Natural killer cell treated with Interleukin-12 subunit alpha and Interleukin-12 subunit beta and Interleukin-15 and Interleukin-18, amount 100 ng/mL, for 72 hours (primary cell): ENCODE data around the gene LRRC9. TPM values are rescaled to one million over a fixed set of nuclear protein-coding genes. Genes with fewer than 3 reads are reported as not detected.

Experiments used
- ATAC-seq, 2 donors: fragments of 150-1000 bp; cut with Tn5 transposase in 1 of 2; sonication (Bioruptor Pico), chemical (Tn5 transposase) in 1 of 2; 2 replicates each; pipeline ENCODE4 v1.10.0; 2021
- DNase-seq: peaks from one replicate; pipeline ENCODE4 v3.0.0; 2022; ENCODE audit warnings: low spot score
- H3K27ac Mint-ChIP-seq, 2 donors: 1 replicate in 1 of 2; 2 replicates in 1 of 2; pipeline ENCODE4 v1.8.0; 2022; ENCODE audit warnings: mixed read lengths in 2 of 2, mild to moderate bottlenecking in 1 of 2, moderate library complexity in 1 of 2
- H3K27me3 Mint-ChIP-seq, 2 donors: 1 replicate in 1 of 2; 2 replicates in 1 of 2; pipeline ENCODE4 v1.8.0; 2022; ENCODE audit warnings: mixed read lengths in 2 of 2
- H3K36me3 Mint-ChIP-seq: one replicate; pipeline ENCODE4 v1.8.0; 2022; ENCODE audit warnings: mixed read lengths
- H3K4me1 Mint-ChIP-seq, 2 donors: 1 replicate in 1 of 2; 2 replicates in 1 of 2; pipeline ENCODE4 v1.8.0; 2022; ENCODE audit warnings: low read depth in 2 of 2, mixed read lengths in 2 of 2, mild to moderate bottlenecking in 1 of 2
- H3K4me3 Mint-ChIP-seq: one replicate; pipeline ENCODE4 v1.8.0; 2022; ENCODE audit warnings: mixed read lengths
- H3K9me3 Mint-ChIP-seq: 2 replicates; pipeline ENCODE4 v1.8.0; 2022; ENCODE audit warnings: mixed read lengths
- total RNA-seq, 2 donors: library from RNA; stranded (reverse); gene quantifications; one replicate each; pipeline ENCODE4 v1.2.3, GENCODE V29; 2022

Gene LRRC9
- total RNA-seq = not detected

DNA sequence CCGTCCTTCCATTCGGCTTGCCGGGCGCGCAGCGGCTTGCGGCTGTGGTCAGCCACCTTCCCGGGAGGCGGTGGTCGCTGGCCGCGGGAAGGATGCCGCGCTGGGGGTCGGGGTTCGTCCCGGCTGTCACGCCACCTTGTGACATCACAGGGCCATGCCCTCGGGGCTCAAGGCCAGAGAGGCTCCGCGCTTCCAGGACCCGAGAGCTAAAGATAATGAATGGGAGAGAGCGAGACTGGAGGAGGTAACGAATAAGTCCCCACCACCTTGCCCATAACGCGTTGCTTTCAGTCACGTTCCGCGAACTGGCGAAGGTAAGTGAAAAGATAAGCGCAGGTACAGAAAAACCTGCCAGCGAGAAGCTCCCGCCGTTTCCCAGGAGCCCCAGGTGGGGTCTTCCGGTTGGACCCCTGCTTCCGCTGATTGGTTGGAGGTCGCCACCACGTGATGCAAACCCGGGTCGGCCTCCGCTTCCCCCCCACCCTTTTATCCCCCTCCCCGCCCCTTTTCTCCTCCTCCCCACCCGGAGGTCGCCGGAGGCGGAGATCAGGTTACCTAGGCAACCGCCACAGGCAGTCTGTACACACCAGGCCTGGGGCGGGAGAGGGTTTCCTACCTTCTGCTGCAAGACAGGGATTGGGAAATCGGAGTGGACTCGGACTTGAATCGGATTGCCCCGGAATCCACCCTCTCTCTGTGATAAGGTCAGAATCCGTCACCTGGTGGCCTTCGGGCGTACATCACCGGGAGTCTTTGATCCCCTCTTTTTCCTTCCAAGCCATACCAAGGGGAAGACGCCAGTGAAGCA is at the start of gene LRRC9:
LRRC9 (plus strand) TSS at position 575 of the 808 bp plus-strand sequence.
- H3K4me3 Mint-ChIP-seq = peak within 1 kb of the TSS; percentile 52
- no peak within 1 kb of the TSS for H3K27ac Mint-ChIP-seq
- peaks cover 41 to 56% of the 10 kb centered on the region in 2 donors for H3K27me3 Mint-ChIP-seq
- ATAC-seq (peak in 1 of 2 donors; percentile 27), DNase-seq (no peak)
- H3K4me1 Mint-ChIP-seq = peaks cover 3 to 5% of the 10 kb centered on the region in 2 donors
- peaks cover 5% of the 10 kb centered on the region for H3K36me3 Mint-ChIP-seq
- no peaks in the 10 kb centered on the region for H3K9me3 Mint-ChIP-seq

- peaks cover 0 to 3% of the 10 kb centered on the region in 2 donors for H3K4me1 Mint-ChIP-seq
- peak; percentile 53 to 64 for ATAC-seq
- DNase-seq = no peak
- H3K27ac Mint-ChIP-seq = no peak within 1 kb of the TSS
- peak within 1 kb of the TSS; percentile 85 for H3K4me3 Mint-ChIP-seq
- no peaks in the 10 kb centered on the region for H3K36me3 Mint-ChIP-seq
- H3K27me3 Mint-ChIP-seq = peaks cover 33 to 42% of the 10 kb centered on the region in 2 donors
- peaks cover 4% of the 10 kb centered on the region for H3K9me3 Mint-ChIP-seq
These were observed 49.4 kb upstream of the LRRC9 start, which contains the start of gene RTN1 for GRCh38 chr14:59870277-59871165. Gene RTN1, minus strand, starts transcription at chr14:59870776. Its CDS starts 146 bp downstream, at chr14:59870630.

- Mint-ChIP-seq H3K4me1 (peaks cover 0 to 3% of the 10 kb centered on the region in 2 donors), H3K27ac (no peak overlapping the region), H3K27me3 (peaks cover 32 to 42% of the 10 kb centered on the region in 2 donors), H3K36me3 (no peaks in the 10 kb centered on the region), H3K9me3 (peaks cover 4% of the 10 kb centered on the region), H3K4me3 (peak overlapping the region; percentile 85)
- no peak for ATAC-seq
- DNase-seq = no peak
These were observed 48.8 kb upstream of the LRRC9 start for GRCh38 chr14:59871166-59871495.

DNA sequence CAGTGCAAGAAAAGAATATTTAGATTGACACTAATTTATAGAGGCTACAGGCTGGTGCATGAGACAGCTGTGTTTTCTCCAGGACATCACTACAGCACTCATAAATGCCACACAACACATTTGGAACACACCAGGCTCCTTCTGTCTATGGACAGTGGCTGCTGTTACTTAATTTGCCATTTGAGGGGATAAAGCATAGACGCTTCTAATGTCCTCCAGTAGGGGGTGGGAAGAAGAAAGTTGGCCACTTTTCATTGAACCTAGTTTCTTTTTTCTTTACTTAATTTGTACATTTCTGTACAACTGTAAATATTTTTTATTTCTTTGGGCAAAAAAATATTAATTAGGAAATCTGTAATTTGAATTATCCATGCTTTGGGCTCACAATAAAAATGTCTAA is 37.0 kb upstream of the LRRC9 start:
- H3K4me1 Mint-ChIP-seq = no peaks in the 10 kb centered on the region
- no peak overlapping the region for H3K4me3 Mint-ChIP-seq
- H3K36me3 Mint-ChIP-seq = peaks cover 5% of the 10 kb centered on the region
- H3K27ac Mint-ChIP-seq = no peak overlapping the region
- no peaks in the 10 kb centered on the region for H3K9me3 Mint-ChIP-seq
- peaks cover 15 to 33% of the 10 kb centered on the region in 2 donors for H3K27me3 Mint-ChIP-seq
- ATAC-seq (no peak), DNase-seq (no peak)

DNA sequence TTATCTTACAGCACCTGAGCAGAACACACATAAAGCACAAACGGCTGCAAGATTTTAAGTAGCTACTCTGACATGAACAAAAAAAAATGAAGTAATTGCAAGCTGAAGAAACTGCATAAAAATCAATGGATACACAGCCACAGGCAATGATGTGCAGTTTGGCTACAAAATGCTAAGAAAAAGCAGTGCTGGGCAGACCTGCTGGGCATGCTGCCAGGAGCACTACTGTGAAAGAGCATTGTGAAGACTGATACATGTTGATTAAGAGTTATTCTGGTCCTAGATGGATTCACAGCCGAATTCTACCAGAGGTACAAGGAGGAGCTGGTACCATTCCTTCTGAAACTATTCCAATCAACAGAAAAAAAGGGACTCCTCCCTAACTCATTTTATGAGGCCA is 29.3 kb upstream of the LRRC9 start:
- ATAC-seq = no peak
- Mint-ChIP-seq H3K27ac (no peak overlapping the region), H3K9me3 (no peaks in the 10 kb centered on the region), H3K27me3 (peaks cover 15 to 23% of the 10 kb centered on the region in 2 donors), H3K36me3 (no peaks in the 10 kb centered on the region), H3K4me1 (no peaks in the 10 kb centered on the region), H3K4me3 (no peak overlapping the region)
- DNase-seq = no peak

- Mint-ChIP-seq H3K27me3 (peaks cover 11 to 17% of the 10 kb centered on the region in 2 donors), H3K9me3 (no peaks in the 10 kb centered on the region), H3K36me3 (no peaks in the 10 kb centered on the region), H3K27ac (no peak overlapping the region), H3K4me1 (no peaks in the 10 kb centered on the region), H3K4me3 (no peak overlapping the region)
- ATAC-seq (no peak), DNase-seq (no peak)
These were observed 24.2 kb upstream of the LRRC9 start for GRCh38 chr14:59895721-59896120.

- no peak overlapping the region for H3K4me3 Mint-ChIP-seq
These were observed 22.1 kb upstream of the LRRC9 start for GRCh38 chr14:59897757-59898383.

GRCh38 chr14:59900556-59900955 is 19.4 kb upstream of the LRRC9 start:
- ATAC-seq = no peak
- H3K36me3 Mint-ChIP-seq = no peaks in the 10 kb centered on the region
- H3K4me3 Mint-ChIP-seq = no peak overlapping the region
- H3K4me1 Mint-ChIP-seq = no peaks in the 10 kb centered on the region
- H3K9me3 Mint-ChIP-seq = no peaks in the 10 kb centered on the region
- H3K27me3 Mint-ChIP-seq = peaks cover 11 to 17% of the 10 kb centered on the region in 2 donors
- DNase-seq = no peak
- H3K27ac Mint-ChIP-seq = no peak overlapping the region

More at GRCh38 chr14:59897757-59898383, 22.1 kb upstream of the LRRC9 start:
- no peaks in the 10 kb centered on the region for H3K4me1 Mint-ChIP-seq
- DNase-seq = no peak
- no peaks in the 10 kb centered on the region for H3K9me3 Mint-ChIP-seq
- H3K36me3 Mint-ChIP-seq = no peaks in the 10 kb centered on the region
- H3K27me3 Mint-ChIP-seq = peaks cover 11 to 17% of the 10 kb centered on the region in 2 donors
- no peak overlapping the region for H3K27ac Mint-ChIP-seq
- no peak for ATAC-seq

DNA sequence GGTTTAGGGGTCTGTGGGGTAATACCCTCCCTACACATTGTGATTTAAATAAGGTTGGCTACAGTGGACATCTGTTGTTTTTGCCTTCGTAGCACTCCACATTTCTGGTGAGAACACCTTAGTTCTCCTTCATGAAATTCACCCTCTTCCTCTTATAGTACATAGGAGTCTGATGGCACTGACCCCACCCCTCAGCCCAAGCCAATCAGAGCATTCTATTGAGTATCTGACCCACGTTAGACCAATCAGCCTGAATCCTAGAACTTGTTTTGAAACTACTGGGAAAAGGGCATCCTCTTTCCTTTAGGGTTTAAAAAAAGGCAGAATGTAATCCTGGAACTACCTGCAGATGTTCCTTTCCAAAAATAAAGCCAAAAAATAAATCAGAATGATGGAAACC is 15.8 kb upstream of the LRRC9 start:
- Mint-ChIP-seq H3K36me3 (no peaks in the 10 kb centered on the region), H3K4me1 (no peaks in the 10 kb centered on the region), H3K4me3 (no peak overlapping the region), H3K27ac (no peak overlapping the region), H3K9me3 (no peaks in the 10 kb centered on the region), H3K27me3 (peaks cover 0 to 8% of the 10 kb centered on the region in 2 donors)
- DNase-seq = no peak
- no peak for ATAC-seq

GRCh38 chr14:59905188-59905587 is 14.8 kb upstream of the LRRC9 start:
- no peak overlapping the region for H3K4me3 Mint-ChIP-seq
- ATAC-seq = no peak
- H3K36me3 Mint-ChIP-seq = no peaks in the 10 kb centered on the region
- no peaks in the 10 kb centered on the region for H3K4me1 Mint-ChIP-seq
- no peak overlapping the region for H3K27ac Mint-ChIP-seq
- no peak for DNase-seq
- peaks cover 4% of the 10 kb centered on the region for H3K9me3 Mint-ChIP-seq
- H3K27me3 Mint-ChIP-seq = peaks cover 5 to 6% of the 10 kb centered on the region in 2 donors

DNA sequence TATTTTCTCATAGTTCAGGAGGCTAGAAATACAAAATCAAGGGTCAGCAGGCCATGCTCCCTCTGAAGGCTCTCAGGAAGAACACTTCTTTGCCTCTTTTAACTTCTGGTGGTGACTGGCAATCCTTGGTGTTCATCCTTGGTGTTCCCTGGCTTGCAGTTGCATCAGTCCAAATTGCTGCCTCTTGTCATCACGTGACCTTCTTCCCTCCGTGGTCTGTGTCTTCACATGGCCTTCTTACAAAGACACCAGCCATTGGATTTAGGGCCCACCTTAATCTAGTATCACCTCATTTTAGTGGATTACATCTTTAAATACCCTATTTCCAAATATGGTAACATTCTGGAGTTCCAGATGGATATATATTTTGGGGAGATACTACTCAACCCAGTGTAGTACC is 7.5 kb upstream of the LRRC9 start:
- no peak for ATAC-seq
- peaks cover 5% of the 10 kb centered on the region for H3K9me3 Mint-ChIP-seq
- peaks cover 27 to 30% of the 10 kb centered on the region in 2 donors for H3K27me3 Mint-ChIP-seq

DNA sequence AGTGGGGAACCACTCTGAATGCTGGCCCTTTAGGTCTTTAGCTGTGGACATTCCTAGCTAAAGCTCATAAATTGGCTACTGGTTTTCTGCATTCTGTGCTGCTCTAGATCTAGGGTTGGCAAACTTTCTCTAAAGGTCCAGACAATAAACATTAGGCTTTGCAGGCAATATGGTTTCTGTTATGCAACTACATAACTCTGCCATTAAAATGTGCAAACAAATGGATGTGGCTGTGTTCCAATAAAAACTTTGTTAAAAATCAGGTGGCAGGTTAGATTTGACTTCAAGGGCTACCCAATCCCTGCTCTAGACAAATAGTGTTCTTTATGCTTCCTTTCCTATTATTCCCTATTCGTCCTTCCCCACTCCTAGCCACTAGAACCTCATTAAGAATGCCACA is 6.8 kb upstream of the LRRC9 start:
- no peak for DNase-seq
- H3K4me3 Mint-ChIP-seq = no peak overlapping the region

More for the DNA sequence above, 7.5 kb upstream of the LRRC9 start:
- Mint-ChIP-seq H3K4me1 (no peaks in the 10 kb centered on the region), H3K27ac (no peak overlapping the region), H3K4me3 (no peak overlapping the region), H3K36me3 (no peaks in the 10 kb centered on the region)
- no peak for DNase-seq

GRCh38 chr14:59918824-59919569 is 947 bp upstream of the LRRC9 start:
- H3K27me3 Mint-ChIP-seq = peaks cover 38 to 51% of the 10 kb centered on the region in 2 donors
- H3K36me3 Mint-ChIP-seq = peaks cover 5% of the 10 kb centered on the region
- peaks cover 3 to 5% of the 10 kb centered on the region in 2 donors for H3K4me1 Mint-ChIP-seq
- ATAC-seq (no peak), DNase-seq (no peak)
- H3K9me3 Mint-ChIP-seq = no peaks in the 10 kb centered on the region
- no peak overlapping the region for H3K27ac Mint-ChIP-seq
- H3K4me3 Mint-ChIP-seq = peak overlapping the region; percentile 52

More for the DNA sequence above, 6.8 kb upstream of the LRRC9 start:
- Mint-ChIP-seq H3K27me3 (peaks cover 25 to 30% of the 10 kb centered on the region in 2 donors), H3K36me3 (no peaks in the 10 kb centered on the region), H3K27ac (no peak overlapping the region), H3K9me3 (peaks cover 5% of the 10 kb centered on the region), H3K4me1 (no peaks in the 10 kb centered on the region)
- ATAC-seq = no peak
